Measurements from ENCODE around the gene SRBD1.

Gene SRBD1

GRCh38 chr2:45634223-45634622 lies 23.2 kb upstream of the SRBD1 start:
- DNase-seq, result no peak

DNA sequence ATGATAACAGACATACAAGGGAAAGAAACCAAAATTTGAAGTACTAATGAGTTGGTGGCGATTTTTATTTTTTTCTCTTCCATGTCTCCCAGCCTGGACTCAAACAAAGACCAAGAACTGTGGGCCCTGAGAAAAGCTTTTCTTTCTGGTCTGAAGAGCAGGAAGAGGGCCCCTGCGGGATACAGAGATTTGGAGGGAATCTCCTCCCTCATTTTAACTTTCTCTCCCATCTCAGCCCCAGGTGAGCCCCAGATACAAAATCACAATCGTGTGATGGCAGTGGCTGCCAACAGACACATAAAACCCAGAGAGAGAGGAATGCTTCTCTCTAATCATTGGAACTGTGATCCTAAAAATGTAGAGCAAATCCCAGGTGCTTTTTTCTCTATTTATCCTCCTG lies 20.9 kb upstream of the SRBD1 start:
- DNase-seq, result no peak

DNA sequence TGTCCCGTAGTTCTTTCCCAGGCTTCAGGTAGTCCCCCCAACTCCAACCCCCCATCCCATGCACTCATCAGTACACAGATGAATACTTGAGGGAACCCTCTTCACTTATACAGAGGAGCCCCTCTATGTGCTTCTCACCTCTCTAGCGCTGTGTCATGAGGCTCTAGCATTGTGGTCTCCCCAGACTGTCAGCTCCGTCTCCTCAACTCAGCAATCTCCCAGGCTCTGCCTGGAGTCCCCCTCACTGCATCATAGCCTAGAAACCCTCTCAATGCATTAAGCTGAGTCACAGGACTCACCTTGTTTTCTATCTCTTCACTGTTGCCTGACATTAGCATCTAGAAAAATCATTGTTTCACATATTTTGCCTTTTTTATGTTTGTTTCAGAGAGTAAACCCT lies 20.3 kb upstream of the SRBD1 start:
- DNase-seq, result no peak

DNA sequence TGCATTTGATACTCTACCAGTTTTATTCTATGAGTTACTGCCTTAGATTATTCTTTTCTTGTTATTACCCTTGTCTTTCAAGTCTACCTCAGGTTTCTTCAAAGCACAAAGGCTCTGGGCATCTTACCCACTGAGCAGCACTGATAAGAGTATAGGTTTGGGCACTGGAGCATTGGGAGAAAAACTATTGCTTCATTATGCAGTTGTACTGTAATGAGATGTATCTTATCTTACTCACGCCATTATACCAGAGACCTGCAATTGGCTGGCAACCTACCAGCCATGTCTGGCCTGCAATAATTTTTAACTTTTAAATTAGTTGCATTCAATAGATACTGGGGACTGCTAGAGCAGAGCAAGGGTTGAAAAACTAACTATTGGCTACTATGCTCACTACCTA lies 18.9 kb upstream of the SRBD1 start:
- DNase-seq, result no peak

GRCh38 chr2:45627911-45628310 lies 16.8 kb upstream of the SRBD1 start:
- DNase-seq, result no peak

DNA sequence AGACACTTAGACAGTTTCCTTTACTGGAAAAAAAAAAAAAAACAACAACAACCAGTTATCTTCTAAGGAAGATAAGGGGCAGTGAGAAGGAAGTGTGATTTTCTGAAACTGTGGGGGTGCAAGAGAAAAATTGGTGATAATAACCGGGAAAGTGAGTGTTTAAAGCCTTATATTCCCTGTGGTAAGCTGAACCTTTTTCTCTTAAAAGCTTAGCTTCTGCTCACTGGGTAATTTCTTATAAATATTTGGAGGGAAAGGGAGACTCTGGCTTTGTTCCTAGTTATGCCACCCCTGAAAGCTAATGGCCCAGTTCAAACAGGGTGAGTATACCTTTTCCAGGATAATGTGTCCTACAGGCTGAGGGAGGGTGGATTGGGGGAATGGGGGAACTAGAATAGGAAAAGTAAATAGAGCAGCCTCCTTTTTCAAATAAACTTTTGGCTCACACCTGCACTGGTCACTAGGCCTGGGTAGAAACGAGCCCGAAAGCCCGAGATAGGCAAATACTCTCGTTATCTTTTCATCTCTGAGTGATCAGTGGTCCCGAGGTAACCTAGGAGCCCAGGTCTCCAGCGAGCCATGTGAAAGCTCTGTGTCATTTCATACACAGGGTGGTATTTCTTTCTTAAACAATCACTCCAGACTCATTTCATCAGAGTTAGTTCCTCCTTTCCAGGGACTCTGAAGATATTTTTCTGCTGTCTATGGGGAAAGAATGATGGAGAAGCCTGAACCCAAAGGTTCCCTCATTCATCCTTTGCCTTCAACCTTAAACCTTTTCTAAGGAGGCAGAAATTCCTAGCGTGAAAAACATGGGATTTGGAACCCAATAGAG lies 15.5 kb upstream of the SRBD1 start:
- DNase-seq, result no peak

DNA sequence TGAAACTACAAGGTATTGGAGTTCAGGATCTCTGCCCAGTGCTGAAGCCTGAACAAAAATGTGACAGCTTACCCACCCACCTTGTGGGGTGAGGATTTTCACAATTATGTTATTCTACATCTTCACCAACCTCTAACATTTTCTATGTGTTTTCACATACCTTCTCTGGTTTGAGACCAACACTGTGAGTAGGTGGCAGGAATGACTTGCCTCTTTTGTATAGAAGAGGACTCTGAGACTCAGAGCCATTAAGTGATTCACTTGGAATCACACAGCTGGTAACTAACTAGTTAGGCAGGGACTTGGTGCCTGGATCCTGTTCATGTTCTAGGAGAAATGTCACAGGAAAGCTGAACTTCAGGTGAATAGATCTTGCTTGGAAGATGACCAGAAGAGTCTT lies 14.8 kb upstream of the SRBD1 start:
- DNase-seq, result no peak

- no peak for DNase-seq
Measured at GRCh38 chr2:45623098-45623497, 12.0 kb upstream of the SRBD1 start.

DNA sequence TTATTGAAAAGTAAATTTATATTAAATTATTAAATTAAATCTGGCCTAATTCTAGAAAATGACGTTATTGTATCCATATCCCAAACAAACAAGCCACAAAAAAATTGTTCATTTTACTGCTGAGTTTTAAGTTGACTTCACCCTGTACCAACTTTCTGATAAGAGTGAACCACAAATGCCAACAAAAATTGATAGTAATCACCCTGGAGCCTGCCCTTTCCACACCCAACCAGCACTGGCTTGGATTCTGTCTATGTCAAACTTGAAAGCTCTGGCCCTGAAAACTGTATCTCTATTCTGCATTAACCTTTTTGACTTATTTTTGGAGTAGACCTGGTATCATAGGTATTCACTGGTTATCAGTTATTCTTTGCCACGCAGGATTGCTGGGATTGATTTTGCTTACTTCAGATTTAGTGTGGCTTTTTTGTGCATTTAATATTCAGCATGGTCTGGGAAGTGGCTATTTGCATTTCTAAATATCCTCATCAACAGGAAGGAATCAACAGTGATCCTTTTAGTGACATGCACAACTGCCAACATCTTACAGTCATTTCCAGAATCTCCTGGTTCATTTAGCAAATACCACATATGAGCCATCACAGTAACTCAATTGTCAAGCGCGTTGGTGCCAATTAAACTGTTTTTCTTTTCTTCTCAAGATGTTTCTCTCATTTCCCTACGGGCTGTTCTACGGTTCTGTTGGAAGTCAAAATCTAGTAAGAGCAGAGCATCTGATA lies 11.4 kb upstream of the SRBD1 start:
- no peak for DNase-seq

DNA sequence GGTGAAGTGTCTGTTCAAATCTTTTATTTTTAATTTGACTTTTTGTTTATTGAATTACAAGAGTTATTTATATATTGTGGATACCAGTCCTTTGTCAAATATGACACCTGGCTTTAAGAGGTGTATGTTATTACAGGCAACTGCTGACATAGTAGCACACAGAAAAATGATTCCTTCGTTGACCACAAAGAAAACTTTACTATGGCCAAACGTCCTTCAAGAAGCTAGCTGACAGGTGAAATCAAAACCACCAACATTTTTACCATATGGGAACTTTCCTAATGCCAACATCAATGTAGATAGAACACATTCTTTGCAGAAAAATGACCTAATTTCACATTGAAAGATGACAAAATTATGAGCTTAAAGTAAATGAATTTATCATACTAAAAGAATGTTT lies 6.4 kb upstream of the SRBD1 start:
- DNase-seq, result no peak

GRCh38 chr2:45616658-45617411 lies 5.8 kb upstream of the SRBD1 start:
- no peak for DNase-seq

GRCh38 chr2:45614871-45615415 lies 3.9 kb upstream of the SRBD1 start:
- no peak for DNase-seq

DNA sequence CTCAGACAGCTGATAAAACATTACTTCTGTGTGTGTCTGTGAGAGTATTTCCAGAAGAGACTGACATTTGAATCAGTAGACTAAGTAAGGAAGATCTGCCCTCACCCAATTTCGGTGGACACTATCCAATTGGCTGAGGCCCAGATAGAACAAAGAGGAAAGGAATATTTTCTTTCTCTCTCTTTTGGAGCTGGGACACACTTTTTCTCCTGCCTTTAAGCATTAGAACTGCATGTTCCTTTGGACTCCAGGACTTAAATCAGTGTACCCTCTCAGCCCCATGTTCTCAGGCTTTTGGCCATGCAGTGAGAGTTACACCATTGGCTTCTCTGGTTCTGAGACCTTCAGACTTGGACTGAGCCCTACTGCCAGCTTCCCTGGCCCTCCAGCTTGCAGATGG lies 3.3 kb upstream of the SRBD1 start:
- no peak for DNase-seq

GRCh38 chr2:45612731-45613130 lies 1.7 kb upstream of the SRBD1 start:
- no peak for DNase-seq

DNA sequence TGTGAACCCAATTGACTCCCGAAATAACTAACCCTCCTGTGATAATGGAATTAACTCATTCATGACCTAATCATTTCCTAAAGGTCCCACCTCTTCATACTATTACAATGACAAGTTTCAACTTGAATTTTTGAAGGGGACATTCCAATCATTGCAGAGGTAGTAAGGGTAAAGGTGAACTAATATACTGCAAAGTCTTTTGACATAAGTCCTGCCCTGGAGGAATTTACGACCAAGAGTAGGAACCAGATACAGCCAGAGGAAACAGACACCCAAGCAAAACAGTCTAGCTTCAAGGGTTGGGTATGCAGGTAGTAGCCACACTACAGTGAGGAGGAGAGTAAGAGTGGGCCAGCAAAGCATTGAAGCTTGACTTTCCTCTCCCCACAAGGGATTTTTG lies 1.2 kb upstream of the SRBD1 start:
- DNase-seq, result no peak

DNA sequence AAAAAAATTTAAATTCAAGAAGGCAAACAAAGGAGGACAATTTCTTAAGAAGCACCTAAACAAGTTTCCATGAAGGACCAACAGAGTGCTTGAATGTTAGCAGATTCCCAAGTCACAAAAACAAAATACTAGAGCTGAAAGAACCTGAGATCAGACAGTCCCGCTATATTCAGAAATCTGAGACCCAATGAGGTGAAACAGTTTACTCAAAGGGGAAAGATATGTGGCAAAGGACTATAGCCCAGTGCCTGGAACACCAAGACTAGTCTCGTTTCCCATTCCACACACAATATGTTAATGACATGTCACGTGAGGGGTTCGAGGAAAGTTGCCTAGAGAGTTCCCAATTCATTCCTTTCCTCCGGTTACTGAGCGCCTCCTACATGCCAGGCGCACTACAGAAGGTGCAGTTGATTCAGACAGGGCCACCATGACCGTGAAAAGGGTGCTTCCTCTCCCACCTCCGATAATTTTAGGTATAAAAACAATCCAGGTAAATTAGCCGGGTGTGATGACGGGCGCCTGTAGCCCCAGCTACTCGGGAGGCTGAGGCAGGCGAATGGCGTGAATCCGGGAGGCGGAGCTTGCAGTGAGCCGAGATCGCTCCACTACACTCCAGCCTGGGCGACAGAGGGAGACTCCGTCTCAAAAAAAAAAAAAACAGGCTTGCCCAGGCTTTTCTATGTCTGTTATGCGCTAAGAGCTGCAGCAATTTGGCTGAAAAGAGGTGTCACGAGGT lies 617 bp downstream of the SRBD1 start:
- DNase-seq, result peak; percentile 33

GRCh38 chr2:45607701-45608100 lies 3.4 kb downstream of the SRBD1 start:
- no peak for DNase-seq

DNA sequence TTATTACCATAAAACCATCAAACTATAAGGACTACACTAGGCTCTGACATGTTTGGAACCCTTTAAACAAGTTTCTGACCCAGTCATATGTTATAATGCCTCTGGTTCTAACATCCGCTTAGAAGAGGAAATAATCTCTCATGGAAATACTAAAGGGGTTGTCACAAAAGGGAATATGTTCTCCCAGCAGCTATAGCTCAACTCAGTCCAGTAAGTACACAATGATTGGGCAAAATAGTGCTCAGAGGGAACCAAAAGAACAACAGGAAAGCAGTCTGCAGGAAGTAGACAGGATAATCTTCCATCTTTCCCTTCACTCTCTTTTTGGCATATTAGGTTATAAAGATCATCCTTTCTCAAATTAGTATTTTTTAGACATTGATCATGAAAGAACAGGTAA lies 4.3 kb downstream of the SRBD1 start:
- DNase-seq, result no peak

GRCh38 chr2:45605116-45605515 lies 6.0 kb downstream of the SRBD1 start:
- DNase-seq, result no peak

GRCh38 chr2:45602624-45603023 lies 8.4 kb downstream of the SRBD1 start:
- DNase-seq, result no peak

DNA sequence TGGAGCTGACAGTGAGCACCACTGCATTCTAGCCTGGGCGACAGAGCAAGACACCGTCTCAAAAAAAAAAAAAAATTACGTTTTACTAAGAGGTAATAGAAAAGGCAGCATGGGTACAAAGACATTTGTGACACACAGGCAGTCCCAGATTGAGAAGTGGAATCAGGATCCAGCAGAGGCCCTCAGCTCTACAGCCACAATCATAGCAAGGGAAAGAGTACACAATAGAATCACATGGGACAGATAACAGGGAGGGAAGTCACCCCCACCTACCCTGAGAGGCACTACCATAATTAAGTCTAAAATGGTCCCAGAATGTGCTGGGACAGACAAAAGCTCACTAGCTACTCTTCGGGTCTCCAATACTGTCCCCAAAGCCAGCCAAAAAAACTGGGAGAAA lies 12.5 kb downstream of the SRBD1 start:
- no peak for DNase-seq

GRCh38 chr2:45596761-45597160 lies 14.3 kb downstream of the SRBD1 start:
- no peak for DNase-seq
